Measurements from ENCODE around the gene PRR19.

PRR19 gene

DNA sequence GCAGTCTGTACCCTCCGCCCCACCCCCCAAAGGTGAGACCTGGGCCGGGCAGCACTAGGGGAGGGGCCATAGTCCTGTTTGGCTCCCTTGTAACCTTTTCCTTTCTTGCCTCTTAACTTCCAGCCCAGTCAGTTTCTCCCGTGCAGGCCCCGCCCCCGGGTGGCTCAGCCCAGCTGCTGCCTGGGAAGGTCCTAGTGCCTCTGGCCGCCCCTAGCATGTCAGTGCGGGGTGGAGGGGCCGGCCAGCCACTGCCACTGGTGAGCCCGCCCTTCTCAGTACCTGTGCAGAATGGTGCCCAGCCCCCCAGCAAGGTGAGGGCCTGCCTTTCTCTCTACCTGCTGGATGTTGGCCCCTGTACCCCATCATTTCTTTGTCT, 10.5 kb upstream of the PRR19 start:
- H3K36me3 ChIP-seq (ENCODE audit: control insufficient read depth, insufficient read depth, low read length): peaks cover 88% of the 10 kb centered on the region
- 87 to 88% methylated on average over 6 to 9 of the region's 9 CpGs for WGBS, 2 experiments (ENCODE audit: insufficient coverage in 2 of 2)
- H3K4me1 ChIP-seq (ENCODE audit: control insufficient read depth, insufficient read depth, low read length, poor library complexity, severe bottlenecking): peaks cover 5% of the 10 kb centered on the region
- H3K27ac ChIP-seq (ENCODE audit: low read depth, low read length, severe bottlenecking): no peak overlapping the region
- H3K4me3 ChIP-seq (ENCODE audit: extremely low read depth, insufficient read depth, low read length, poor library complexity, severe bottlenecking): no peak overlapping the region
- no peaks in the 10 kb centered on the region for H3K9me3 ChIP-seq (ENCODE audit: control insufficient read depth, low read length)

DNA sequence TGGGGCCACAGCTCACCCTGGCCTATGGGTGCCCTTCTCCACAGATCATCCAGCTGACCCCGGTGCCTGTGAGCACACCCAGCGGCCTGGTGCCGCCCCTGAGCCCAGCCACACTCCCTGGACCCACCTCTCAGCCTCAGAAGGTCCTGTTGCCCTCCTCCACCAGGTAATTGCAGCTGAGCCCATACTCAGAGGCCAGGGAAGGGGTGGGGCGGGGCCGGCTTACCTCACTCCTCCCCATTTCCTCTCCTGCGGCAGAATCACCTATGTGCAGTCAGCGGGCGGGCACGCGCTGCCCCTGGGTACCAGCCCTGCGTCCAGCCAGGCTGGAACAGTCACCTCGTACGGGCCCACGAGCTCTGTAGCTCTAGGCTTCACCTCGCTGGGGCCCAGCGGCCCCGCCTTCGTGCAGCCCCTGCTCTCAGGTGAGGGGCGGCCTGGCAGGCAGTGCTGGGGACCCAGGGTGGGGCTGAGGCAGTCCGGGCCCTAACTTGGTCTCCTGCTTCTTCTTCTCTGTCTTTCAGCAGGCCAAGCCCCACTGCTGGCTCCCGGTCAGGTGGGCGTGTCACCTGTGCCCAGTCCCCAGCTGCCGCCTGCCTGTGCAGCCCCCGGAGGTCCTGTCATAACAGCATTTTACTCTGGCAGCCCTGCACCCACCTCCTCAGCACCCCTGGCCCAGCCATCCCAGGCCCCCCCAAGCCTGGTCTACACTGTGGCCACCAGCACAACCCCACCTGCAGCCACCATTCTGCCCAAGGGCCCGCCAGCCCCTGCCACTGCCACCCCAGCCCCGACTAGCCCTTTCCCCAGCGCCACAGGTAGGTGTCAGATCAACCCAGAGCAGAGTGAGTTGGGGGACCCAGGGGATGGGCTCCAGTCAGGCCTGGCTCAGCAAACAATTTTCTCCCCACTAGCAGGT, 9.6 kb upstream of the PRR19 start:
- peaks cover 87% of the 10 kb centered on the region for H3K36me3 ChIP-seq (ENCODE audit: control insufficient read depth, insufficient read depth, low read length)
- H3K27ac ChIP-seq (ENCODE audit: low read depth, low read length, severe bottlenecking): no peak overlapping the region
- H3K4me3 ChIP-seq (ENCODE audit: extremely low read depth, insufficient read depth, low read length, poor library complexity, severe bottlenecking): no peak overlapping the region
- 95 to 98% methylated on average over 19 to 22 of the region's 27 CpGs for WGBS, 2 experiments (ENCODE audit: insufficient coverage in 2 of 2)
- no peaks in the 10 kb centered on the region for H3K9me3 ChIP-seq (ENCODE audit: control insufficient read depth, low read length)
- peaks cover 2% of the 10 kb centered on the region for H3K4me1 ChIP-seq (ENCODE audit: control insufficient read depth, insufficient read depth, low read length, poor library complexity, severe bottlenecking)

DNA sequence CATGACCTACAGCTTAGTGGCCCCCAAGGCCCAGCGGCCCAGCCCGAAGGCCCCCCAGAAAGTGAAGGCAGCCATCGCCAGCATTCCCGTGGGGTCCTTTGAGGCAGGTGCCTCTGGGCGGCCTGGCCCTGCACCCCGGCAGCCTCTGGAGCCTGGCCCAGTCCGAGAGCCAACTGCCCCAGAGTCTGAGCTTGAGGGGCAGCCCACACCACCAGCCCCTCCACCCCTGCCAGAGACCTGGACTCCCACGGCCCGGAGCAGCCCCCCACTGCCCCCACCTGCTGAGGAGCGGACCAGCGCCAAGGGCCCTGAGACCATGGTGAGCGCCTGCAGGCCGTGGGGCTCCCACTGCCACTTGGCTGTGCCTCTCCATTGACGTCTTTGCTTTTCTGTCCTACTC, 9.0 kb upstream of the PRR19 start:
- WGBS, 2 experiments (ENCODE audit: insufficient coverage in 2 of 2): 94 to 96% methylated on average over 8 to 14 of the region's 14 CpGs
- no peak overlapping the region for H3K4me3 ChIP-seq (ENCODE audit: extremely low read depth, insufficient read depth, low read length, poor library complexity, severe bottlenecking)
- H3K27ac ChIP-seq (ENCODE audit: low read depth, low read length, severe bottlenecking): no peak overlapping the region
- H3K4me1 ChIP-seq (ENCODE audit: control insufficient read depth, insufficient read depth, low read length, poor library complexity, severe bottlenecking): peaks cover 2% of the 10 kb centered on the region
- peaks cover 81% of the 10 kb centered on the region for H3K36me3 ChIP-seq (ENCODE audit: control insufficient read depth, insufficient read depth, low read length)
- H3K9me3 ChIP-seq (ENCODE audit: control insufficient read depth, low read length): no peaks in the 10 kb centered on the region

DNA sequence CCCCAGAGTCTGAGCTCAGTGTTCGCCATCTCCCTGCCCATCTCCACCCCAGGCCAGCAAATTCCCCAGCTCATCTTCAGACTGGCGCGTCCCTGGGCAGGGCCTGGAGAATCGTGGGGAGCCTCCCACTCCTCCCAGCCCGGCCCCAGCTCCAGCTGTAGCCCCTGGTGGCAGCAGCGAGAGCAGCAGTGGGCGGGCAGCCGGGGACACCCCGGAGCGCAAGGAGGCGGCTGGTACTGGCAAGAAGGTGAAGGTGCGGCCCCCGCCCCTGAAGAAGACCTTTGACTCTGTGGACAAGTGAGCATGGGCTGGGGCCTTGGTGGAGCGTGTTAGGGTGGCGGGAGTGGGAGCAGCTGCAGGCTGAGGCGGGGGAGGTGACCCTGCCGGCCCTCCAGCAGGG, 8.4 kb upstream of the PRR19 start:
- 89 to 92% methylated on average over 13 of the region's 17 CpGs for WGBS, 2 experiments (ENCODE audit: insufficient coverage in 2 of 2)
- Histone ChIP-seq H3K4me1 (ENCODE audit: control insufficient read depth, insufficient read depth, low read length, poor library complexity, severe bottlenecking) (peaks cover 2% of the 10 kb centered on the region), H3K27ac (ENCODE audit: low read depth, low read length, severe bottlenecking) (no peak overlapping the region), H3K4me3 (ENCODE audit: extremely low read depth, insufficient read depth, low read length, poor library complexity, severe bottlenecking) (no peak overlapping the region), H3K9me3 (ENCODE audit: control insufficient read depth, low read length) (no peaks in the 10 kb centered on the region), H3K36me3 (ENCODE audit: control insufficient read depth, insufficient read depth, low read length) (peaks cover 77% of the 10 kb centered on the region)

- H3K4me3 ChIP-seq (ENCODE audit: extremely low read depth, insufficient read depth, low read length, poor library complexity, severe bottlenecking): no peak overlapping the region
- H3K36me3 ChIP-seq (ENCODE audit: control insufficient read depth, insufficient read depth, low read length): peaks cover 73% of the 10 kb centered on the region
- no peak overlapping the region for H3K27ac ChIP-seq (ENCODE audit: low read depth, low read length, severe bottlenecking)
- WGBS, 2 experiments (ENCODE audit: insufficient coverage in 2 of 2): 95 to 96% methylated on average over 9 to 11 of the region's 15 CpGs
- H3K9me3 ChIP-seq (ENCODE audit: control insufficient read depth, low read length): no peaks in the 10 kb centered on the region
- no peaks in the 10 kb centered on the region for H3K4me1 ChIP-seq (ENCODE audit: control insufficient read depth, insufficient read depth, low read length, poor library complexity, severe bottlenecking)
Measured at GRCh38 chr19:42293948-42294347, 8.0 kb upstream of the PRR19 start.

- Histone ChIP-seq H3K4me1 (ENCODE audit: control insufficient read depth, insufficient read depth, low read length, poor library complexity, severe bottlenecking) (no peaks in the 10 kb centered on the region), H3K4me3 (ENCODE audit: extremely low read depth, insufficient read depth, low read length, poor library complexity, severe bottlenecking) (no peak overlapping the region), H3K36me3 (ENCODE audit: control insufficient read depth, insufficient read depth, low read length) (peaks cover 69% of the 10 kb centered on the region), H3K27ac (ENCODE audit: low read depth, low read length, severe bottlenecking) (no peak overlapping the region), H3K9me3 (ENCODE audit: control insufficient read depth, low read length) (no peaks in the 10 kb centered on the region)
- WGBS, 2 experiments (ENCODE audit: insufficient coverage in 2 of 2): 92 to 97% methylated on average over 17 to 21 of the region's 24 CpGs
Measured at GRCh38 chr19:42294471-42295137, 7.3 kb upstream of the PRR19 start.

- WGBS, 2 experiments (ENCODE audit: insufficient coverage in 2 of 2): 82 to 96% methylated on average over 3 of the region's 5 CpGs
Measured at GRCh38 chr19:42295342-42295741, 6.6 kb upstream of the PRR19 start.

GRCh38 chr19:42295831-42296525, 6.0 kb upstream of the PRR19 start:
- H3K36me3 ChIP-seq (ENCODE audit: control insufficient read depth, insufficient read depth, low read length): peaks cover 63% of the 10 kb centered on the region
- 72 to 83% methylated on average over 6 of the region's 6 CpGs for WGBS, 2 experiments (ENCODE audit: insufficient coverage in 2 of 2)
- no peaks in the 10 kb centered on the region for H3K9me3 ChIP-seq (ENCODE audit: control insufficient read depth, low read length)
- no peaks in the 10 kb centered on the region for H3K4me1 ChIP-seq (ENCODE audit: control insufficient read depth, insufficient read depth, low read length, poor library complexity, severe bottlenecking)
- H3K4me3 ChIP-seq (ENCODE audit: extremely low read depth, insufficient read depth, low read length, poor library complexity, severe bottlenecking): no peak overlapping the region
- H3K27ac ChIP-seq (ENCODE audit: low read depth, low read length, severe bottlenecking): no peak overlapping the region

More at GRCh38 chr19:42295342-42295741, 6.6 kb upstream of the PRR19 start:
- H3K36me3 ChIP-seq (ENCODE audit: control insufficient read depth, insufficient read depth, low read length): peaks cover 68% of the 10 kb centered on the region
- no peak overlapping the region for H3K27ac ChIP-seq (ENCODE audit: low read depth, low read length, severe bottlenecking)
- H3K4me3 ChIP-seq (ENCODE audit: extremely low read depth, insufficient read depth, low read length, poor library complexity, severe bottlenecking): no peak overlapping the region
- no peaks in the 10 kb centered on the region for H3K9me3 ChIP-seq (ENCODE audit: control insufficient read depth, low read length)
- no peaks in the 10 kb centered on the region for H3K4me1 ChIP-seq (ENCODE audit: control insufficient read depth, insufficient read depth, low read length, poor library complexity, severe bottlenecking)

- Histone ChIP-seq H3K27ac (ENCODE audit: low read depth, low read length, severe bottlenecking) (no peak overlapping the region), H3K4me1 (ENCODE audit: control insufficient read depth, insufficient read depth, low read length, poor library complexity, severe bottlenecking) (no peaks in the 10 kb centered on the region), H3K36me3 (ENCODE audit: control insufficient read depth, insufficient read depth, low read length) (peaks cover 53% of the 10 kb centered on the region), H3K4me3 (ENCODE audit: extremely low read depth, insufficient read depth, low read length, poor library complexity, severe bottlenecking) (no peak overlapping the region), H3K9me3 (ENCODE audit: control insufficient read depth, low read length) (no peaks in the 10 kb centered on the region)
- WGBS, 2 experiments (ENCODE audit: insufficient coverage in 2 of 2): 94 to 96% methylated on average over 11 to 13 of the region's 15 CpGs
Measured at GRCh38 chr19:42297039-42297438, 4.9 kb upstream of the PRR19 start.

DNA sequence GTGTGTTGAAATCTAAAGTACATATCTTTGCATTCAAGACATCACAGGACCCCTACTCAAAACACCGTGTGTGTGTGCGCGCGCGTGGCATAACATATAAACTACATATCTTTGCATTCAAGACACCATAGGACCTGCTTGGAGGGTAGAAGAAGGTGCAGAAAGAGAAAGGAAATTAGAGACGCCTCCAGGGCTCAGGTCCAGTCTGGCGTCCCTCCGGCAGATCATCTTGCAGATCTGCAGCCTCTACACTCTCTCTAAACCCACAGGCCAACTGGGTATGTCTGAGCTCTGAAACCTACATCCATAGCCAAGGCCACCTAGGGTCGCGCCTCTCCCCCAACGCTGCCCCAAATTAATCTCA, 1.2 kb downstream of the PRR19 start:
- Histone ChIP-seq H3K27ac (ENCODE audit: low read depth, low read length, severe bottlenecking) (no peak overlapping the region), H3K9me3 (ENCODE audit: control insufficient read depth, low read length) (no peaks in the 10 kb centered on the region), H3K4me1 (ENCODE audit: control insufficient read depth, insufficient read depth, low read length, poor library complexity, severe bottlenecking) (peaks cover 2% of the 10 kb centered on the region), H3K36me3 (ENCODE audit: control insufficient read depth, insufficient read depth, low read length) (peaks cover 9% of the 10 kb centered on the region), H3K4me3 (ENCODE audit: extremely low read depth, insufficient read depth, low read length, poor library complexity, severe bottlenecking) (peak overlapping the region; percentile 91)
- WGBS, 2 experiments (ENCODE audit: insufficient coverage in 2 of 2): 86 to 100% methylated on average over 3 to 5 of the region's 11 CpGs
